HepG2 (cell line): Measurements from ENCODE around the gene WDR54. TPM values are rescaled to one million over a fixed set of nuclear protein-coding genes. Genes with fewer than 3 reads are reported as not detected.

ENCODE experiments used
- BHLHE40 ChIP-seq: IDR thresholded peaks from 2 replicates; pipeline ENCODE4 v1.6.1; 2011; ENCODE audit warnings: low read length, improper control_type of control experiment
- CBFB ChIP-seq: sonication (generic); formaldehyde crosslinking; IDR thresholded peaks from 2 replicates; pipeline ENCODE4 v1.4.0; 2020; ENCODE audit warnings: missing genetic modification reagents
- EEA1 ChIP-seq: sonication (generic); formaldehyde crosslinking; IDR thresholded peaks from 2 replicates; pipeline ENCODE4 v1.5.1; 2020; ENCODE audit warnings: mild to moderate bottlenecking, missing genetic modification reagents, borderline replicate concordance
- ETV5 ChIP-seq: IDR thresholded peaks from 2 replicates; pipeline ENCODE4 v1.6.1; 2018; ENCODE audit warnings: missing biosample characterization, missing genetic modification reagents, inconsistent platforms, borderline replicate concordance
- GATA4 ChIP-seq: sonication (generic); IDR thresholded peaks from 2 replicates; pipeline ENCODE4 v1.6.1; 2016; ENCODE audit warnings: antibody characterized with exemption, low read depth, borderline replicate concordance
- HMGXB3 ChIP-seq: sonication (generic); formaldehyde crosslinking; IDR thresholded peaks from 2 replicates; pipeline ENCODE4 v1.4.0; 2020; ENCODE audit warnings: missing genetic modification reagents, borderline replicate concordance
- JUND ChIP-seq: sonication (generic); formaldehyde crosslinking; IDR thresholded peaks from 2 replicates; pipeline ENCODE4 v1.8.0; 2022; ENCODE audit warnings: mild to moderate bottlenecking, missing genetic modification reagents
- MTA1 ChIP-seq: sonication (generic); formaldehyde crosslinking; IDR thresholded peaks from 2 replicates; pipeline ENCODE4 v1.4.0; 2020; ENCODE audit warnings: missing genetic modification reagents, mild to moderate bottlenecking, borderline replicate concordance
- PAX8 ChIP-seq: sonication (generic); formaldehyde crosslinking; IDR thresholded peaks from 2 replicates; pipeline ENCODE4 v1.8.0; 2022; ENCODE audit warnings: mild to moderate bottlenecking, missing genetic modification reagents, borderline replicate concordance
- PTBP1 ChIP-seq: fragments of 200-400 bp; formaldehyde crosslinking; IDR thresholded peaks from 2 replicates; pipeline ENCODE4 v1.6.1; 2018; ENCODE audit warnings: low read length, low read depth; ENCODE audit not compliant: poor library complexity, severe bottlenecking
- RFX1 ChIP-seq: fragments of 450-650 bp; IDR thresholded peaks from 2 replicates; pipeline ENCODE4 v1.6.1; 2017
- SAP130 ChIP-seq: IDR thresholded peaks from 2 replicates; pipeline ENCODE4 v1.6.1; 2016; ENCODE audit warnings: low read depth
- THAP11 ChIP-seq: IDR thresholded peaks from 2 replicates; pipeline ENCODE4 v1.6.1; 2016; ENCODE audit warnings: missing biosample characterization, missing genetic modification reagents
- TMF1 ChIP-seq: sonication (generic); formaldehyde crosslinking; IDR thresholded peaks from 2 replicates; pipeline ENCODE4 v1.8.1; 2022; ENCODE audit warnings: low read depth, missing genetic modification reagents
- ZFP82 ChIP-seq: sonication (generic); formaldehyde crosslinking; IDR thresholded peaks from 2 replicates; pipeline ENCODE4 v1.5.1; 2020; ENCODE audit warnings: mild to moderate bottlenecking, missing genetic modification reagents, borderline replicate concordance
- ZNF234 ChIP-seq: sonication (generic); formaldehyde crosslinking; conservative IDR thresholded peaks from 2 replicates; pipeline ENCODE4 v1.5.1; 2020; ENCODE audit warnings: mild to moderate bottlenecking, missing genetic modification reagents
- ZNF253 ChIP-seq: sonication (generic); formaldehyde crosslinking; IDR thresholded peaks from 2 replicates; pipeline ENCODE4 v1.8.0; 2022; ENCODE audit warnings: mild to moderate bottlenecking, missing genetic modification reagents, borderline replicate concordance
- ZNF333 ChIP-seq: sonication (generic); formaldehyde crosslinking; IDR thresholded peaks from 2 replicates; pipeline ENCODE4 v1.4.0; 2020; ENCODE audit warnings: mild to moderate bottlenecking, missing genetic modification reagents, borderline replicate concordance
- ZNF34 ChIP-seq: sonication (generic); formaldehyde crosslinking; IDR thresholded peaks from 2 replicates; pipeline ENCODE4 v1.4.0; 2020; ENCODE audit warnings: mild to moderate bottlenecking, missing genetic modification reagents, borderline replicate concordance
- ZNF414 ChIP-seq: sonication (generic); formaldehyde crosslinking; IDR thresholded peaks from 2 replicates; pipeline ENCODE4 v1.5.0; 2020; ENCODE audit warnings: missing genetic modification reagents
- ZNF451 ChIP-seq: sonication (generic); formaldehyde crosslinking; IDR thresholded peaks from 2 replicates; pipeline ENCODE4 v1.5.0; 2020; ENCODE audit warnings: mild to moderate bottlenecking, missing genetic modification reagents
- ZSCAN31 ChIP-seq: sonication (generic); formaldehyde crosslinking; IDR thresholded peaks from 2 replicates; pipeline ENCODE4 v1.5.0; 2020; ENCODE audit warnings: low read depth, mild to moderate bottlenecking, missing genetic modification reagents
- polyA plus RNA-seq, 8 experiments: library from polyadenylated mRNA; depleted of rRNA in 3 of 8; stranded (reverse) in 7 of 8; unstranded in 1 of 8; fragments of >200 nt; fragmentation: Illumina TruSeq in 4 of 8; extraction: Trizol in 4 of 8; gene quantifications; 2 replicates each; pipeline versions ENCODE4 v1.2.1 to v1.2.3, GENCODE V29; 2011 to 2016; ENCODE audit warnings: low read depth in 4 of 8, missing spikeins in 1 of 8, mixed read lengths in 1 of 8; ENCODE audit not compliant: insufficient read depth in 1 of 8
- total RNA-seq, 5 experiments: library from RNA; depleted of rRNA; stranded (reverse); fragments of >200 nt; fragmentation: Illumina TruSeq; extraction: Trizol; gene quantifications; 2 replicates each; pipeline ENCODE4 v1.2.3, GENCODE V29; 2016; ENCODE audit warnings: low read depth in 1 of 5
- TF ChIP-seq, protein P1 (sequence below): sonication (generic); formaldehyde crosslinking; IDR thresholded peaks from 2 replicates; pipeline ENCODE4 v1.8.0; 2022; ENCODE audit warnings: mild to moderate bottlenecking, missing genetic modification reagents, borderline replicate concordance

Gene WDR54
- total and polyA plus RNA-seq, 2 of the 13 experiments (the other 11 are each of a cell fraction or from before 2014, with no cell fraction given): 2.0 to 17.3 TPM

GRCh38 chr2:74440378-74441169, 19.0 kb downstream of the WDR54 start (continued):
- TF ChIP-seq HMGXB3 (CRISPR knock-in tag) (peak; percentile 74; the same call in 1 of the 2 replicates), PTBP1 (no peak), MTA1 (CRISPR knock-in tag) (peak; percentile 98), GATA4 (0 out of 2 replicates have a peak, but pooled peaks have one; percentile 17), EEA1 (CRISPR knock-in tag) (no peak), ZNF451 (CRISPR knock-in tag) (peak; percentile 80; the same call in 1 of the 2 replicates), RFX1 (no peak), ZNF333 (peak; percentile 94; the same call in 1 of the 2 replicates), CBFB (no peak; the same call in none of the 2 replicates), PAX8 (no peak), ZNF34 (CRISPR knock-in tag) (peak; percentile 80; the same call in 1 of the 2 replicates), BHLHE40 (no peak), ZNF253 (CRISPR knock-in tag) (peak; percentile 84; the same call in 1 of the 2 replicates), SAP130 (CRISPR knock-in tag) (peak; percentile 91), THAP11 (CRISPR knock-in tag) (peak; percentile 84), TMF1 (CRISPR knock-in tag) (no peak; the same call in 1 of the 2 replicates), JUND (peak; percentile 76; the same call in 1 of the 2 replicates), ZFP82 (CRISPR knock-in tag) (no peak), ZNF414 (CRISPR knock-in tag) (peak; percentile 93; the same call in 1 of the 2 replicates), ETV5 (CRISPR knock-in tag) (peak; percentile 87; the same call in 1 of the 2 replicates), ZSCAN31 (CRISPR knock-in tag) (no peak; the same call in none of the 2 replicates), ZNF234 (CRISPR knock-in tag) (no peak)
- TF ChIP-seq, protein P1, sequence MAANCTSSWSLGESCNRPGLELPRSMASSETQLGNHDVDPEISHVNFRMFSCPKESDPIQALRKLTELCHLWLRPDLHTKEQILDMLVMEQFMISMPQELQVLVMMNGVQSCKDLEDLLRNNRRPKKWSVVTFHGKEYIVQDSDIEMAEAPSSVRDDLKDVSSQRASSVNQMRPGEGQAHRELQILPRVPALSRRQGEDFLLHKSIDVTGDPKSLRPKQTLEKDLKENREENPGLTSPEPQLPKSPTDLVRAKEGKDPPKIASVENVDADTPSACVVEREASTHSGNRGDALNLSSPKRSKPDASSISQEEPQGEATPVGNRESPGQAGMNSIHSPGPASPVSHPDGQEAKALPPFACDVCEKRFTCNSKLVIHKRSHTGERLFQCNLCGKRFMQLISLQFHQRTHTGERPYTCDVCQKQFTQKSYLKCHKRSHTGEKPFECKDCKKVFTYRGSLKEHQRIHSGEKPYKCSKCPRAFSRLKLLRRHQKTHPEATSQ: peak; percentile 46; the same call in 1 of the 2 replicates
